GM10248 (cell line): ENCODE data around the gene SUMF2.
"Not testable (repeated sequence)": the region's sequence is repeated elsewhere in the genome, so short reads cannot be mapped to it uniquely, and the experiment has no call there.

Experiments used
- CTCF ChIA-PET: fragments of 300-600 bp; sonication (Branson Sonifier 250); formaldehyde crosslinking; extraction: SDS; loops from one replicate; lab custom pipeline; 2021; ENCODE audit warnings: antibody characterized with exemption; lab: Yijun Ruan, JAX
- POLR2A ChIA-PET: fragments of 350-650 bp; sonication (Branson Sonifier 250); formaldehyde crosslinking; extraction: SDS; loops from one replicate; lab custom pipeline; 2020; ENCODE audit warnings: antibody characterized with exemption; lab: Yijun Ruan, JAX
- DNase-seq: peaks from one replicate; pipeline ENCODE4 v3.0.0; 2012; ENCODE audit errors: extremely low spot score
- TF ChIP-seq, protein P1 (sequence below): IDR thresholded peaks from 2 replicates; pipeline ENCODE4 v1.5.1; 2012; ENCODE audit warnings: mild to moderate bottlenecking, low read depth; ENCODE audit errors: extremely low read depth, missing control alignments, control extremely low read depth

Gene SUMF2

DNA sequence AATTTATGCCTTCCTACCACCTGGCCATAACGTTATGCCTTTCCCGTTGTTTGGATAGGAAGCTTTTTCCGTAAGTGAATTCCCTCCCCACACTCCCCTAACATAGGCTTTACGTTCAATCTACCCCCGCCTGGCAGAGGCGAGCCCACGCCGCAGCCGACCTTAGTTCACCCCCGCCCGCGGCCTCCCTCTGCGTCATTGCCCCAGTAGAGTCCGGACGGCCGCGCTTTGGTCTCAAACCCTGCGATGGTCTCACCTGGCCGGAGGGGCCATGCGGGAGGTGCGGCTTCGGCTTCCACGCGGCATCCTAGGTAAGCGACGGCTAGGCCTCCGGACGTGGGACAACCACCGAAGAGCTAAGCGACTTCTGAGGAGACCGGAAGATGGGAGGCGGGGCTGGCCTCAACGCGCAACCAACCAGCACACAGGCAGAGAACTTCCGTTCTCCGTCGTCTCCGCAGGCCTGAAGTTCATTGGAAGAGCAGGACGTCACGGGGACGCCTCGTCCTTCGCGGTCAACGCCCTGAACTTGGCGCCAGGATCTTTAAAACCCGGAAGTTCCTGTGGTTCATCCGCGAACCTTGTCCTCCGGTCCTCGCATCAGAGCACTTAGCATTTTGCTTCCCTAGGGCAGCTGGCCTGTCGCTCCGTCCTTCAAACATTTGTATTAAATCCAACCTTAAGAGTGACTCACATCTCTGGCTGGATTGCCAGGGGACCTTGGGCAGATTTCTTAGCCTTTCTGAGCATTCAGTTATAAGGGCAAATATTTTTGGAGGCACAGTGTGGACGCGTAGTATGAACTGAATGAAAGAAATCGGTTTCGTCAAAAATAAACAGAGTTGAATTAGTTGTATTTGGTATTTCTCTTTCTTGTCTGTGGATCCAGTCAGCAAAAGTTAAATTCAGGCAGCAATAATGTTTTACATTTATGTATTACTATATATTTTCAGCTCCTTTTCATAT, 42.3 kb downstream of the SUMF2 start, which contains the start of gene CHCHD2:
Gene CHCHD2 (minus strand): TSS at position 369 of the 966 bp plus-strand sequence. CDS start 63 bp downstream, at position 306.
- peak; percentile 97 for DNase-seq
- POLR2A ChIA-PET = interaction anchor here (1.0 to 1.4 kb wide), 4 partner anchors 9 to 55 kb away, joined by 3 to 6 read pairs (median 4); partner anchors contain the start of genes CCT6A, PHKG1 and PSPH
- TF ChIP-seq, protein P1, sequence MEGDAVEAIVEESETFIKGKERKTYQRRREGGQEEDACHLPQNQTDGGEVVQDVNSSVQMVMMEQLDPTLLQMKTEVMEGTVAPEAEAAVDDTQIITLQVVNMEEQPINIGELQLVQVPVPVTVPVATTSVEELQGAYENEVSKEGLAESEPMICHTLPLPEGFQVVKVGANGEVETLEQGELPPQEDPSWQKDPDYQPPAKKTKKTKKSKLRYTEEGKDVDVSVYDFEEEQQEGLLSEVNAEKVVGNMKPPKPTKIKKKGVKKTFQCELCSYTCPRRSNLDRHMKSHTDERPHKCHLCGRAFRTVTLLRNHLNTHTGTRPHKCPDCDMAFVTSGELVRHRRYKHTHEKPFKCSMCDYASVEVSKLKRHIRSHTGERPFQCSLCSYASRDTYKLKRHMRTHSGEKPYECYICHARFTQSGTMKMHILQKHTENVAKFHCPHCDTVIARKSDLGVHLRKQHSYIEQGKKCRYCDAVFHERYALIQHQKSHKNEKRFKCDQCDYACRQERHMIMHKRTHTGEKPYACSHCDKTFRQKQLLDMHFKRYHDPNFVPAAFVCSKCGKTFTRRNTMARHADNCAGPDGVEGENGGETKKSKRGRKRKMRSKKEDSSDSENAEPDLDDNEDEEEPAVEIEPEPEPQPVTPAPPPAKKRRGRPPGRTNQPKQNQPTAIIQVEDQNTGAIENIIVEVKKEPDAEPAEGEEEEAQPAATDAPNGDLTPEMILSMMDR = no peak
- CTCF ChIA-PET = no interaction called here

DNA sequence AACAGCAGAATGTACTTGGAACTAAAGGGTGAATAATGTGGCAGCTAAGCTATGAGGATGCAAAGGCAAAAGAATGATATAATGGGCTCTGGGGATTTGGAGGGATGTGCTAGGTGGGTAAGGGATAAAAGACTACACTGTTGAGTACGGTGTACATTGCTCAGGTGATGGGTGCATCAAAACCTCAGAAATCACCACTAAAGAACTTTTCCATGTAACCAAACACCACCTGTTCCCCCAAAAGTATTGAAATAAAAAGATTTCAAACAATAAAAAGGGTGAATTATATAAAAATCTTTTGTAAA, 43.8 kb downstream of the SUMF2 start:
- ChIA-PET CTCF (interaction anchor here (1.2 kb wide), 1 partner anchor 827 kb away, joined by 3 read pairs; no protein-coding TSS in a partner anchor), POLR2A (no interaction called here)
- TF ChIP-seq, protein P1 = no peak
- DNase-seq = no peak

DNA sequence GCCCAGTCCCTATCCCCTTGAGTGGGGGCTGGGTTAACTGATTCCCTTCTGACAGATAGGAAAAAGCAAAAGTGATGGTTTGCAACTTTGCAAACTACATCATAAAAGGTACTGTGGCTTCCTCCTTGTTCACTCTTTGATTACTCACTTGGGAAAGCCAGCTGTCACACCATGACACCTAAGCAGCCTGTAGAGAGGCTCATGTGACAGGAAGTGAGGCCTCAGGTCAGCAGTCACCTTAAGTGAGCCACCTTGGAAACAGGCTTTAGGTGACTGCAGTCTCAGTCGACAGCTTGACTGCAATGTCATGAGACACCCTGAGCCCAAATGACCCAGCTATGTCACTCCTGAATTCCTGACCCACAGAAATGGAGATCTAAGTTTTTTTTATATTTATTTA, 46.5 kb downstream of the SUMF2 start:
- TF ChIP-seq, protein P1 = no peak
- POLR2A ChIA-PET = no interaction called here
- no peak for DNase-seq
- CTCF ChIA-PET = no interaction called here

DNA sequence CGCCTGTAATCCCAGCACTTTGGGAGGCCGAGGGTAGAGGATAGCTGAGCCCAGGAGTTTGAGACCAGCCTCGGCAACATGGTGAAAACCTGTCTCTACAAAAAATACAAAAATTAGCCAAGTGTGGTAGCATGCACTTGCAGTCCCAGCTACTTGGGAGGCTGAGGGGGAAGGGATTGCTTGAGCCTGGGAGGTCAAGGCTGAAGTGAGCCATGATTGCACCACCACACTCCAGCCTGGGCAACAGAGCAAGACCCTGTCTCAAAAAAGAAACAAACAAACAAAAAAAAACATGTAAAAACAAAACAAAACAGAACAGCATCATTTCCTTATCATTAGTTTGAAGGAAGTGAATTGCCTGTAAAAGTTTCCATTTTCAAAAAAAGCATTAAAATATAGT, 48.2 kb downstream of the SUMF2 start:
- POLR2A ChIA-PET, DNase-seq, CTCF ChIA-PET: not testable (repeated sequence)

DNA sequence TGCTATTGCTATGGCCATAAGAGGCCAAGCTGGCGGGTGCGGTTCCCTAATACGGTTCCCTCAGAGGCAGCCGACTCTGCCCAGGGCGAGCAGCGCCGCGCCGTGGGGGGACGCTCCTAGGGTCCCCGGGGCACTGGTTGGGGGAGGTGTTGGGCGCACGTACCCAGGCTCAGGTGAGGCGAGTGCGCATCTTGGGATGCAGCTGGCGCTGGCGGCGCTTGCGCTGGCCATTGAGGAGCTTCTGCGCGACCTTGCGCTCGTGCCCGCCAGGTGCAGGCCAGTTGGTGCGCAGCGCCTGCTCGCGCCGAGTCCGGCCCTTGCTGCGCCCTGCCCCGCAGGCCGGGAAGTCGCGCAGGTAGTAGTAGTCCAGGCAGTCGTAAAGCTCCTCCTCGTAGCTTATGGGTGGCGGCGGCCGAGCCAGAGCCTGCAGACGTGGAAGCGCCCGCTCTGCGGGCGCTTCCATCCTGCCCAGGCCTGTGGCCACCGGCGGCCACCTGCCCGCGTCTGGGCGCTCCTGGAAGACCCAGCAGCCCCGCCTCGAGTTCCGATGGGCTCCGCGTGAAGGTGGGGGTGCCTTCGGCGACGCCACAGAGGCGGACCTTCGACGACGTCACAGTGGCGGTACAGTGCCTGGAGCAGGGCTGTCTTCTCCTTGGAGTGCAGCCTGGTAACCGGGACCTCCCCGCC, 51.9 kb downstream of the SUMF2 start, which contains the start of gene NUPR2:
Gene NUPR2 (minus strand): TSS at position 566 of the 687 bp plus-strand sequence. CDS start 103 bp downstream, at position 463.
- TF ChIP-seq, protein P1 = no peak

DNA sequence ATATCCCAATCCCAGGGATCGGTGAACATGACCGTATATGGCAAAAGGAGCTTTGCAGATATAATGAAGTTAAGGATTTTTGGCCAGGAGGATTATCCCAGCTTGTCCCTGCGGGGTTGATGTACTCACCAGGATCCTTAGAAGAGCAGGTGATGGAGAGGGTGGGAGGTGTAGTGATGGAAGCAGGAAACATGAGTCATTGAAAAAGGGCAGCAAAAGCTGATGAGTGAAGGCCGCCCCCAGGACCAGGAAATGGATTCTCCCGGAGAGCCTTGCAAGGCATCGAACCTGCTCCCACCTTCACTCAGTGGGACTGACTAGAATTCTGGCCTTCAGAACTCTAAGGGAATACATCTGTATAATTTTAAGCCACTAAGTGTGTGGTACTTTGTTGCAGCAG, 57.4 kb downstream of the SUMF2 start:
- DNase-seq = no peak
- ChIA-PET POLR2A (no interaction called here), CTCF (no interaction called here)
- TF ChIP-seq, protein P1 = no peak

More for the DNA sequence above, 51.9 kb downstream of the SUMF2 start, which contains the start of gene NUPR2:
- DNase-seq = no peak
- ChIA-PET CTCF (no interaction called here), POLR2A (no interaction called here)
